22Rv1 (cell line): Measurements from ENCODE around the gene ABCF1.
A peak's percentile ranks its signal among the peaks of the same experiment; 100 is the strongest.

Experiments
- H3K27ac ChIP-seq: fragments of 450-650 bp; 2 replicates; pipeline ENCODE4 v1.5.1; 2017
- CTCF ChIP-seq: fragments of 450-650 bp; IDR thresholded peaks from 2 replicates; pipeline ENCODE4 v1.5.1; 2017; ENCODE audit warnings: mild to moderate bottlenecking
- ZFX ChIP-seq: fragments of 450-650 bp; IDR thresholded peaks from 2 replicates; pipeline ENCODE4 v1.6.1; 2017; ENCODE audit warnings: antibody characterized with exemption, borderline replicate concordance

The ABCF1 gene

GRCh38 chr6:30562470-30563425, 8.5 kb upstream of the ABCF1 start:
- TF ChIP-seq CTCF (no peak), ZFX (no peak)

DNA sequence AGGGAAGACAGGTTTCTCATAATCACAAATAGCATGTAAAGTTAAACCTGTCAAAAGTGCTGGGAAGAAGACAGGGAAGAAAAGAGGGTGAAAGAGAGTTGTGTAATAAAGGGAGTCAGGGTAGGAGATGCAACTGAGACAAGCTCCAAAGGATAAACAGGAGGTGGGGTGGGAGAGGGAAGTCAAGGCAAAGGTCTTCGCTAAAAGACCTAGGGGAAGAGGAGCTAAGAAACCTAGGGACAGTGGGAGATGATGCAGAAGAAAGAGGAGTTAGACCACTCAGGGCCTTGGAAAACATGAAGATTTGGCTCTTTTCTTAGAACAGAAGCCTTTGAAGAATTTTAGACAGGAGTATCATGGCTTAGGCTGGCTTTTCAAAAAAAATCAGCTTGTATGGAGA, 7.1 kb upstream of the ABCF1 start:
- no peak overlapping the region for H3K27ac ChIP-seq
- no peak for TF ChIP-seq ZFX
- no peak for TF ChIP-seq CTCF

More at GRCh38 chr6:30562470-30563425, 8.5 kb upstream of the ABCF1 start:
- no peak overlapping the region for H3K27ac ChIP-seq

DNA sequence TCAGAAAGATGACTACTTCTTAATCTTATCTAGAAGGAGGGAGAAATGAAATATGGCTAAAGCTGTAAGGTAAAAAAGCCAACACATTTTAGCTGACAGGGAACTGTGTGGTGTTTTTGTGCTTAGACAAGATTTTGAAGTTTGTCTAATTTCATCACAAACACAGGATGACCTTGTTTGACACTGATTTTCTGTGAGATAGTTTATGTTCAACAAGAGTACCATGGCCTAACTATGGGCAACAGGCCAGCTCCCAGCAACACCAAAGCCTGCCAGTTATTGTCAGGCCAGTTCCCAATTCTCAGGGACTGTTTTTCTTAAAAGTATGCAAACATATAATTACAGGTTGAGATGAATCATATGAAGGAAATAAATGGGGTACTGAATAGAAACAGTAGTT, 5.5 kb upstream of the ABCF1 start:
- TF ChIP-seq ZFX = no peak
- no peak for TF ChIP-seq CTCF
- no peak overlapping the region for H3K27ac ChIP-seq

- TF ChIP-seq ZFX = no peak
- TF ChIP-seq CTCF = no peak
- H3K27ac ChIP-seq = no peak overlapping the region
Observed at GRCh38 chr6:30568245-30568644, 3.0 kb upstream of the ABCF1 start.

DNA sequence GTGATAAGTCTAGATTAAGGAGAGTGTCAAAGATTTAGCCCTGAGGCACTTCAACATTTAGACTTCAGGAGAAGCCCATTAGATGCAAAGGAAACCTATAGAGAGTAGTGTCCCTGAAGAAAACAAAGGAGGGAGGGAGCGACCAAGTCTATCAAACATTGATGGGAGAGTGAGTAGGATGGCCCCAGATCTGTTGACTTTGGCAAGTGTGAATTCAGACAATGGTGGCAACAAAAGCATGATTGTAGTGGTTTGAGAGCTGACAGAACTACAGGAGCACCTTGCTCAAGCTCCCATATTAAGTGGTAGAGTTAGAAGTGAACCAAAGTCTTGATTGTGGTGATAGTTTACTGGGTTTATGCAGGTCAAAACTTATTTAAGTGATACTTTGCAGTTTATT, 979 bp upstream of the ABCF1 start:
- peak overlapping the region; percentile 73 for H3K27ac ChIP-seq
- TF ChIP-seq ZFX (no peak), CTCF (no peak)

DNA sequence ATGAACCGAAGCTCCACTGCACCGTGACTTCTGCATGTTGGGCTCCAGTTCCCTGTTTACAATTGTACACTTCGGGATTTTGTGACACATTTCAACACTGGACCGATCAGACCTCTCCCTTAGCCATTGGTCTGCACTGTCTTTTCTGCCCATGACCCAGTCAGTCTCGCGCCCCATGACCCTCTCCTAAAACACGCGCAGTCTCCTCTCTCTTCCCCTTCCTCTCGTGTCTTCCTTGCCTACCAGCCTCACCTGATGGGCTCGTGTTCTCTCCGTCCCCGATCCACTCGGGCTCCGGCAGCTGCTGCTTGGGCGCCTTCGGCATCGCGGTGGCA, 535 bp upstream of the ABCF1 start:
- peak overlapping the region; percentile 73 for H3K27ac ChIP-seq
- TF ChIP-seq CTCF (no peak), ZFX (no peak)

DNA sequence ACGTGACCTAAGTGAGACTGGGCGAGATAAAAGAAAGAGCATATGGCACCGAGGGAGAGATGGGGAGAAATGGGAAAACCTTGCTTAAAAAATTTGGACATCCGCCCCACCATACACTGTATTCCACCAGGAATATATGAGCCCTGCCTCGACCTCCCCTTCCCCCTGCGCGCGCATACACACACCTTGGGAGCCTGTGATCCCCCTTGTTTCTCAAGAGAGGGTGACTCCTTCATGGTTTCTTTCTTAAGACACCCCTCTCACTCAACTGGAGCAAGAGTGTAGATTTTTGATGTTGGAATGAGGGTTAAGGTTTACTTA, 480 bp downstream of the ABCF1 start:
- peak overlapping the region; percentile 73 for H3K27ac ChIP-seq
- TF ChIP-seq ZFX = no peak
- no peak for TF ChIP-seq CTCF
